A549 (cell line): ENCODE results near the gene NPR3. TPM values are rescaled to one million over a fixed set of nuclear protein-coding genes. Genes with fewer than 3 reads are reported as not detected.

Experiments used
- ATAC-seq, 2 experiments: fragments of 200-7000 bp in 1 of 2; fragments of >200 bp in 1 of 2; cut with Nextera tagmentation in 1 of 2; cut with Tn5 transposase in 1 of 2; 3 replicates each; pipeline versions ENCODE4 v1.8.0 to v1.9.1; 2018 to 2020; ENCODE audit warnings: mild to moderate bottlenecking in 1 of 2, moderate library complexity in 1 of 2
- CTCF ChIA-PET: fragments of 300-600 bp; sonication (Branson Sonifier 250); formaldehyde crosslinking; extraction: SDS; loops from one replicate; lab custom pipeline; 2021; ENCODE audit warnings: antibody characterized with exemption, inconsistent platforms; lab: Yijun Ruan, JAX
- POLR2A ChIA-PET: fragments of 350-600 bp; formaldehyde crosslinking; extraction: SDS; loops from one replicate; lab custom pipeline; 2021; ENCODE audit warnings: antibody characterized with exemption, inconsistent platforms; lab: Yijun Ruan, JAX
- DNase-seq, 2 experiments: peaks; one replicate each; pipeline versions ENCODE4 v3.0.0 to v3.0.0-alpha.2; 2011 to 2016; ENCODE audit warnings: low read depth in 1 of 2, low spot score in 1 of 2
- FAIRE-seq: peaks from 2 replicates; lab custom pipeline; 2011; peaks lifted over from hg19 to GRCh38; lab: Jason Lieb, UNC
- H3K27ac ChIP-seq, 2 experiments: fragments of >200 bp; sonication (Bioruptor Twin); formaldehyde crosslinking; 3 replicates each; pipeline ENCODE4 v1.5.1; 2016 to 2017
- H3K4me1 ChIP-seq: fragments of >200 bp; sonication (Bioruptor Twin); formaldehyde crosslinking; 3 replicates; pipeline ENCODE4 v1.6.1; 2016
- H3K4me2 ChIP-seq: fragments of >200 bp; sonication (Bioruptor Twin); formaldehyde crosslinking; 3 replicates; pipeline ENCODE4 v1.6.1; 2016
- H3K4me3 ChIP-seq: fragments of >200 bp; sonication (Bioruptor Twin); formaldehyde crosslinking; 3 replicates; pipeline ENCODE4 v1.5.1; 2016
- H3K9me3 ChIP-seq: fragments of >200 bp; sonication (Bioruptor Twin); formaldehyde crosslinking; 3 replicates; pipeline ENCODE4 v1.6.1; 2016
- ATOH8 ChIP-seq: fragments of 250-450 bp; sonication (Bioruptor Pico); IDR thresholded peaks from 2 replicates; pipeline ENCODE4 v1.5.0; 2020; ENCODE audit warnings: low read depth, mild to moderate bottlenecking, moderate library complexity
- CEBPB ChIP-seq, 2 experiments: fragments of >200 bp in 1 of 2; sonication (Bioruptor Twin) in 1 of 2; formaldehyde crosslinking in 1 of 2; IDR thresholded peaks; 2 replicates each; pipeline ENCODE4 v1.6.1; 2012 to 2016
- E2F6 ChIP-seq: IDR thresholded peaks from 2 replicates; pipeline ENCODE4 v1.6.1; 2012; ENCODE audit warnings: low read depth, borderline replicate concordance
- EP300 ChIP-seq, 2 experiments: fragments of >200 bp; sonication (Bioruptor Twin); formaldehyde crosslinking; IDR thresholded peaks; 2 replicates in 1 of 2; 3 replicates in 1 of 2; pipeline ENCODE4 v1.6.1; 2016 to 2017
- FOXS1 ChIP-seq: fragments of 250-450 bp; sonication (Bioruptor Pico); IDR thresholded peaks from 2 replicates; pipeline ENCODE4 v1.5.0; 2020; ENCODE audit warnings: mild to moderate bottlenecking, moderate library complexity
- GATA3 ChIP-seq: IDR thresholded peaks from 2 replicates; pipeline ENCODE4 v1.6.1; 2012; ENCODE audit warnings: borderline replicate concordance
- HDAC2 ChIP-seq: fragments of 200-600 bp; sonication (generic); IDR thresholded peaks from 2 replicates; pipeline ENCODE4 v1.6.1; 2016
- KDM5A ChIP-seq: fragments of 200-600 bp; sonication (generic); IDR thresholded peaks from 2 replicates; pipeline ENCODE4 v1.6.1; 2016; ENCODE audit warnings: antibody characterized with exemption, mild to moderate bottlenecking
- MAFK ChIP-seq: fragments of 450-650 bp; IDR thresholded peaks from 2 replicates; pipeline ENCODE4 v1.6.1; 2014; ENCODE audit not compliant: partially characterized antibody
- NPAS2 ChIP-seq: fragments of 250-450 bp; sonication (Bioruptor Pico); IDR thresholded peaks from 2 replicates; pipeline ENCODE4 v1.8.0; 2022; ENCODE audit warnings: mild to moderate bottlenecking, moderate library complexity, borderline replicate concordance
- NR3C1 ChIP-seq: fragments of >200 bp; sonication (Bioruptor Twin); formaldehyde crosslinking; IDR thresholded peaks from 3 replicates; pipeline ENCODE4 v1.6.1; 2017
- POLR2A ChIP-seq: IDR thresholded peaks from 2 replicates; pipeline ENCODE4 v1.6.1; 2012; ENCODE audit warnings: mild to moderate bottlenecking, low read length
- RAD21 ChIP-seq, 2 experiments: fragments of >200 bp in 1 of 2; sonication (Bioruptor Twin) in 1 of 2; formaldehyde crosslinking in 1 of 2; IDR thresholded peaks in 1 of 2; conservative IDR thresholded peaks in 1 of 2; 2 replicates in 1 of 2; 3 replicates in 1 of 2; pipeline ENCODE4 v1.6.1; 2012 to 2018; ENCODE audit warnings: inconsistent platforms in 1 of 2
- RARB ChIP-seq: fragments of 250-450 bp; sonication (Bioruptor Pico); IDR thresholded peaks from 2 replicates; pipeline ENCODE4 v1.8.0; 2021; ENCODE audit warnings: mild to moderate bottlenecking, moderate library complexity
- RFX5 ChIP-seq: fragments of 450-650 bp; IDR thresholded peaks from 2 replicates; pipeline ENCODE4 v1.7.1; 2014; ENCODE audit warnings: antibody characterized with exemption, mild to moderate bottlenecking, moderate library complexity
- RNF2 ChIP-seq: fragments of 200-600 bp; sonication (generic); IDR thresholded peaks from 2 replicates; pipeline ENCODE4 v1.6.1; 2016; ENCODE audit warnings: low read depth, mild to moderate bottlenecking, antibody characterized with exemption, moderate library complexity, borderline replicate concordance
- SMC3 ChIP-seq: fragments of >200 bp; sonication (Bioruptor Twin); formaldehyde crosslinking; IDR thresholded peaks from 3 replicates; pipeline ENCODE4 v1.6.1; 2018; ENCODE audit warnings: inconsistent platforms
- SREBF2 ChIP-seq: fragments of 450-650 bp; IDR thresholded peaks from 2 replicates; pipeline ENCODE4 v1.6.1; 2014; ENCODE audit warnings: mild to moderate bottlenecking, moderate library complexity
- TP53 ChIP-seq: fragments of 250-450 bp; sonication (Bioruptor Pico); IDR thresholded peaks from 2 replicates; pipeline ENCODE4 v1.5.0; 2021; ENCODE audit warnings: mild to moderate bottlenecking, moderate library complexity
- ZNF302 ChIP-seq: fragments of 250-450 bp; sonication (Bioruptor Pico); IDR thresholded peaks from 2 replicates; pipeline ENCODE4 v1.9.0; 2021; ENCODE audit warnings: inconsistent platforms, mild to moderate bottlenecking, moderate library complexity
- ZSCAN20 ChIP-seq: fragments of 250-450 bp; sonication (Bioruptor Pico); IDR thresholded peaks from 2 replicates; pipeline ENCODE4 v1.8.0; 2022; ENCODE audit warnings: mild to moderate bottlenecking, moderate library complexity
- WGBS: methylation state at CpG from one replicate; pipeline ENCODE4 v1.1.6; 2017; ENCODE audit errors: missing lambda C conversion rate; 5-methylcytosine and 5-hydroxymethylcytosine counted together
- polyA plus RNA-seq, 4 experiments: library from polyadenylated mRNA; depleted of rRNA in 3 of 4; stranded (reverse); fragments of >200 nt; fragmentation: RNase III in 1 of 4; extraction: RNeasy Plus Mini Kit Qiagen cat#74134 plus additional on column Dnase treatment in 1 of 4; gene quantifications; 2 replicates in 3 of 4; 3 replicates in 1 of 4; pipeline ENCODE4 v1.2.3, GENCODE V29; 2011 to 2017
- TF ChIP-seq, protein P1 (sequence below): IDR thresholded peaks from 2 replicates; pipeline ENCODE4 v1.6.1; 2012
- TF ChIP-seq, protein P2 (sequence below): fragments of 250-450 bp; sonication (Bioruptor Pico); IDR thresholded peaks from 2 replicates; pipeline ENCODE4 v1.5.0; 2021; ENCODE audit warnings: mild to moderate bottlenecking, moderate library complexity, borderline replicate concordance
- TF ChIP-seq, protein P3 (sequence below): fragments of >200 bp; sonication (Bioruptor Twin); formaldehyde crosslinking; IDR thresholded peaks from 2 replicates; pipeline ENCODE4 v1.6.1; 2016

Gene NPR3
- polyA plus RNA-seq, 2 of the 4 experiments (the other 2 are of a cell fraction): 16.4 to 18.6 TPM

GRCh38 chr5:32711362-32711680, 200 bp downstream of the NPR3 start:
- FAIRE-seq: no peak

GRCh38 chr5:32711681-32712480, 760 bp downstream of the NPR3 start:
- peak overlapping the region; percentile 82 for H3K4me2 ChIP-seq
- ChIA-PET CTCF (interaction anchor here (0.9 to 4.2 kb wide), 6 partner anchors 140 to 470 kb away, joined by 3 to 30 read pairs (median 8); no protein-coding TSS in a partner anchor), POLR2A (interaction anchor here (1.0 kb wide), 1 partner anchor 49 kb away, joined by 3 read pairs; no protein-coding TSS in a partner anchor)
- TF ChIP-seq E2F6 (peak; percentile 73; the same call in 1 of the 2 replicates), POLR2A (0 out of 2 replicates have a peak, but pooled peaks have one; percentile 14), MAFK (no peak), HDAC2 (no peak), KDM5A (no peak), RAD21 (conservative IDR thresholded peaks at IDR 0.05 in 1 of 2, IDR thresholded peaks at IDR 0.05 in 1 of 2) (peak in 1 of 2 experiments; percentile 15; a peak in 1 of 5 replicates), SMC3 (peak; percentile 25; the same call in 2 of the 3 replicates), ATOH8 (CRISPR knock-in tag) (0 out of 2 replicates have a peak, but pooled peaks have one; percentile 10)
- TF ChIP-seq, protein P1, sequence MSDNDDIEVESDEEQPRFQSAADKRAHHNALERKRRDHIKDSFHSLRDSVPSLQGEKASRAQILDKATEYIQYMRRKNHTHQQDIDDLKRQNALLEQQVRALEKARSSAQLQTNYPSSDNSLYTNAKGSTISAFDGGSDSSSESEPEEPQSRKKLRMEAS: peak; percentile 91; the same call in 1 of the 2 replicates
- WGBS: 32% methylated on average over 50 of the region's 76 CpGs
- H3K9me3 ChIP-seq: no peaks in the 10 kb centered on the region
- ATAC-seq (peak; percentile 37 to 49; a peak in 5 of 6 replicates), DNase-seq (peak; percentile 35 to 52), FAIRE-seq (no peak)
- peak overlapping the region; percentile 83 to 91 for H3K27ac ChIP-seq
- H3K4me1 ChIP-seq: peaks cover 28% of the 10 kb centered on the region; the same call in 2 of the 3 replicates
- H3K4me3 ChIP-seq: peak overlapping the region; percentile 70

More at GRCh38 chr5:32711362-32711680, 200 bp downstream of the NPR3 start:
- ChIA-PET CTCF (interaction anchor here (0.6 to 4.2 kb wide), 11 partner anchors 26 to 708 kb away, joined by 3 to 30 read pairs (median 4); no protein-coding TSS in a partner anchor), POLR2A (interaction anchor here (0.7 to 1.1 kb wide), 3 partner anchors 49 to 668 kb away, joined by 3 to 5 read pairs (median 3); no protein-coding TSS in a partner anchor)
- Histone ChIP-seq H3K9me3 (no peaks in the 10 kb centered on the region), H3K4me2 (peak overlapping the region; percentile 82), H3K4me1 (peaks cover 28% of the 10 kb centered on the region; the same call in 2 of the 3 replicates), H3K4me3 (peak overlapping the region; percentile 70), H3K27ac (peak overlapping the region; percentile 83 to 91)
- ATAC-seq: no peak
- TF ChIP-seq ZNF302 (no peak), RNF2 (no peak), NR3C1 (no peak), EP300 (IDR thresholded peaks at IDR 0.05) (no peak)
- WGBS: 2% methylated on average over 10 of the region's 10 CpGs
- no peak for DNase-seq

DNA sequence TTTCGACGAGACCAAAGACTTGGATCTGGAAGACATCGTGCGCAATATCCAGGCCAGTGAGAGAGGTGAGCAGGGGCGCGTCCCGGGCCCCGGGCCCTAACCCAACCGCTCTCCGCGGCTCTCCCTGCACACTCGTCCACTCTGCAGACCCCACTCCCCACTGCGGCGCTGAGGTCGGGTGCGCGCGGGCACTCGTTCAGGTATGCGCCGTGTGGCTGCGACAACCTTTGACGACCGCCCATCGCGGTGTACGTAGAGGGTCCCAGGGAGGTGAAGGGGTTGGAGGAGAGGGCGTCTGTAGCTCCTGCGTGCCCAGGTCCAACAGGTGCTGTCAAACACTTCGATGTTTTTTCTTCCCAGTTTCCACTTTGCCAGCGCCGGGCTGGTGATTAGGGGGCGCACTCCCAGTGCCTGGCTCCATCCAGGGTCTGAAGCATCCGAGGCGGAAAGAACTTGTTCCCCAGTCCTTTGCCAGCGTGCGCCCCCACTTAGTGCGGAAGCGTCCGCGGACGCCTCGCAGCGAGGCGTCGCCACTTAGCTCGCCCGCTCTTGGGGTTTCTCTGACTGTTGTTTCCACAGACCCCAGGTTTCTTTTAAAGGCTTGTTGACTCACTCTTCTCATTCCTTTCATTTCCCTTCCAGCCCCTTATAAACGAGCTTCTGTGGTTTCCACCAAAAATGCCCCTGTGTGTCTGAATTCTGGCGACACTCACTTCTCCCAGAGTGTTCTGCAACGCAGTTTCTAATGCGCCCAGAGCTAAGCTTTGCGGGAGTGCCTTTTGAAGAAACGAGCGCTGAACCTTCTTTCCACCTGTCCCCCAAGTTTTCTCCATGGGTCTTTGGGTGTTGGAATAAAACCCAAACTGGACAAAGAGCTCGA, 1.6 kb downstream of the NPR3 start:
- H3K4me1 ChIP-seq: peaks cover 25% of the 10 kb centered on the region; the same call in 2 of the 3 replicates
- 94% methylated on average over 52 of the region's 56 CpGs for WGBS
- POLR2A ChIA-PET: no interaction called here
- TF ChIP-seq, protein P2, sequence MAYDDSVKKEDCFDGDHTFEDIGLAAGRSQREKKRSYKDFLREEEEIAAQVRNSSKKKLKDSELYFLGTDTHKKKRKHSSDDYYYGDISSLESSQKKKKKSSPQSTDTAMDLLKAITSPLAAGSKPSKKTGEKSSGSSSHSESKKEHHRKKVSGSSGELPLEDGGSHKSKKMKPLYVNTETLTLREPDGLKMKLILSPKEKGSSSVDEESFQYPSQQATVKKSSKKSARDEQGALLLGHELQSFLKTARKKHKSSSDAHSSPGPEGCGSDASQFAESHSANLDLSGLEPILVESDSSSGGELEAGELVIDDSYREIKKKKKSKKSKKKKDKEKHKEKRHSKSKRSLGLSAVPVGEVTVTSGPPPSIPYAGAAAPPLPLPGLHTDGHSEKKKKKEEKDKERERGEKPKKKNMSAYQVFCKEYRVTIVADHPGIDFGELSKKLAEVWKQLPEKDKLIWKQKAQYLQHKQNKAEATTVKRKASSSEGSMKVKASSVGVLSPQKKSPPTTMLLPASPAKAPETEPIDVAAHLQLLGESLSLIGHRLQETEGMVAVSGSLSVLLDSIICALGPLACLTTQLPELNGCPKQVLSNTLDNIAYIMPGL (CRISPR knock-in tag): no peak
- no peak for TF ChIP-seq CEBPB (IDR thresholded peaks at IDR 0.05)
- no peak for TF ChIP-seq GATA3
- TF ChIP-seq RARB (CRISPR knock-in tag): no peak
- no peak for TF ChIP-seq RFX5
- no peak for TF ChIP-seq NPAS2
- no peak for TF ChIP-seq TP53 (CRISPR knock-in tag)
- TF ChIP-seq, protein P1: no peak
- TF ChIP-seq, protein P3, sequence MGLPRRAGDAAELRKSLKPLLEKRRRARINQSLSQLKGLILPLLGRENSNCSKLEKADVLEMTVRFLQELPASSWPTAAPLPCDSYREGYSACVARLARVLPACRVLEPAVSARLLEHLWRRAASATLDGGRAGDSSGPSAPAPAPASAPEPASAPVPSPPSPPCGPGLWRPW: no peak
- TF ChIP-seq ZSCAN20 (CRISPR knock-in tag): no peak
- TF ChIP-seq EP300 (IDR thresholded peaks at IDR 0.05): no peak
- no peak for TF ChIP-seq KDM5A
- no peak for TF ChIP-seq SREBF2
- no peak for TF ChIP-seq FOXS1 (CRISPR knock-in tag)
- no peak for FAIRE-seq
- peak overlapping the region; percentile 83 to 91; a peak in 5 of 6 replicates for H3K27ac ChIP-seq
- ATAC-seq: no peak
- H3K4me2 ChIP-seq: peak overlapping the region; percentile 82
- CTCF ChIA-PET: interaction anchor here (1.0 to 3.4 kb wide), 3 partner anchors 65 to 204 kb away, joined by 3 to 10 read pairs (median 7); no protein-coding TSS in a partner anchor
- DNase-seq: no peak
- peak overlapping the region; percentile 70; the same call in 2 of the 3 replicates for H3K4me3 ChIP-seq
- peaks cover 2% of the 10 kb centered on the region for H3K9me3 ChIP-seq
